ENCODE data around the gene ASB1.
A peak's percentile ranks its signal among the peaks of the same experiment; 100 is the strongest.
"Not testable (repeated sequence)": the region's sequence is repeated elsewhere in the genome, so short reads cannot be mapped to it uniquely, and the experiment has no call there.

The ASB1 gene

DNA sequence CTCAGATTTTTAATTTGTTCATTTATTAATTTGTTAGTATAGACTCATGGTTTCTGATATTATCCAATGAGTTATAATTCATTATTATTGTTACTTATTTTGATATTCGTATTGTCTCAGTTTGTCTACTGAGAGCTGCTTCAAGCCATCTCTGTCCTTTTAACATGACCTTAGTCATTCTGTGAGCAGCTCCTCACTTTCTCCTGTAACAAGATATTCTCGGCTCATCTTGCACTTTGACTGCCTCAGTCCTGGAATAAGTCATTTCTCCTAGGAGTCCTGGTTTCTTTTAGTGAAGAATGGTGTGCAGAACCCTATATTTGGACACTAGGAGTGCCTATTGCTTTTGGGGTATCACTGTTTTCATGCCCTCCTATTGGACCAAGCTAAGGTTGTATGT lies 13.2 kb downstream of the ASB1 start:
- no peak for TF ChIP-seq CTCF (IDR thresholded peaks at IDR 0.05; ENCODE audit: low read depth, low read length)
- H3K9me3 ChIP-seq, result no peaks in the 10 kb centered on the region
- no peak for DNase-seq
- peaks cover 23% of the 10 kb centered on the region for H3K36me3 ChIP-seq
- no peak overlapping the region for H3K4me3 ChIP-seq (ENCODE audit: low read depth, low read length)
- H3K27me3 ChIP-seq, result no peaks in the 10 kb centered on the region
- H3K4me1 ChIP-seq, result peaks cover 7% of the 10 kb centered on the region

GRCh38 chr2:238440331-238440730 lies 13.6 kb downstream of the ASB1 start:
- no peak for TF ChIP-seq CTCF (IDR thresholded peaks at IDR 0.05; ENCODE audit: low read depth, low read length)
- H3K27me3 ChIP-seq, result no peaks in the 10 kb centered on the region
- no peak for DNase-seq
- no peak overlapping the region for H3K4me3 ChIP-seq (ENCODE audit: low read depth, low read length)
- H3K36me3 ChIP-seq, result peaks cover 24% of the 10 kb centered on the region
- no peaks in the 10 kb centered on the region for H3K9me3 ChIP-seq
- H3K4me1 ChIP-seq, result peaks cover 7% of the 10 kb centered on the region

DNA sequence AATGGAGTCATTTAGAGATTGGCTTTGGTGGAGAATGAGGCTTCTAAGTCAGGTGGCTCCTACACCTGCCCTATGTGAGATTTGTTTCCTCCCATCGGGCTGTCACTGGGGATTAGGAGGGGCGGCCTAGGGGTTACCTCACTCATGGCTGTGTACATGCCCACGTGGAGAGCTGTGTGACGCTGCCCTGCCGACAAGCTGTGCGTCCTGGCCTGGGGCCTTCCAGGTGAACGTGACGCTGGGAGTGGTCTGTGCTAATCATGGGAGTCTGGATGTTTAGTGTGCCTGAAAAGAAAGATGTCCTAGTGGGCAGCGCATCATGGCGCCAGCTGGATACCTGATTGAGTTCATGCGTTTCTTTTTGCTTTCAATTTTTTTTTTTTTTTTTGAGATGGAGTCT lies 14.0 kb downstream of the ASB1 start:
- Histone ChIP-seq H3K4me1 (peaks cover 7% of the 10 kb centered on the region), H3K4me3 (ENCODE audit: low read depth, low read length) (no peak overlapping the region), H3K27me3 (no peaks in the 10 kb centered on the region), H3K9me3 (no peaks in the 10 kb centered on the region), H3K36me3 (peaks cover 24% of the 10 kb centered on the region)
- no peak for DNase-seq
- TF ChIP-seq CTCF (IDR thresholded peaks at IDR 0.05; ENCODE audit: low read depth, low read length), result no peak

DNA sequence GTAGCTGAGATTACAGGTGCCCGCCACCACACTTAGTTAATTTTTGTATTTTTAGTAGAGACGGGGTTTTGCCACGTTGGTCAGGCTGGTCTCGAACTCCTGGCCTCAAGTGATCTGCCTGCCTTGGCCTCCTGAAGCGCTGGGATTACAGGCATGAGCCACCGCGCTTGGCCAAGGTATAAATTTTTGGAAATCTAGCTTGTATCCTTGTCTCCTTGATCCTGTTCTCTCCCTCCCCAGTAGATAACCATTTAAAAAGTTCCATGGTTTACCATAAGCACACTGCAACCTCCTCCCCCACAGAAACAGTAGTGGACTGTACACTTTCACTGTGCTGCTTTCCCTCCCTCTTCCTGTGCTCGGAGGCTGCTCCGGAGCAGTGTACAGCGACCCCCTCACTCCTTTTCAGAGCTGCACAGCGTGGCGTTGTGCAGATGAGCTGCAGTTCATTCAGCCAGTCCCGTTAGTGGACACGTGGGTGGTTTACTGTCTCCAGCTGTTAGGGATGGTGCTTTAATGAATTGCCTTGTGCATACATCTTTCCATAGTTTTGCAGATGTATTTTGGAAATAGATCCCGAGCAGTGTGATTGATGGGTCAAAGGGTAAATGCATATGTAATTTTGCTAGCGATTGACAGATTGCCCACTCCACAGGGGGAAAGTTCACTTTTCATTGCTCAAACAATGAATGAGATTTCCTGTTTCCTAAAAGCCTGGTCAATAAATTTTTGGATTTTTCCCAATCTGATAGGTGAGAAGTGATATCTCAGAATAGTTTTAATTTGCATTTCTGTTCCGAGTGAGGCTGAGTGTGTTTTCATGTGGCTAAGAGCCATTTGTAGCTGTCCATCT lies 14.8 kb downstream of the ASB1 start:
- no peaks in the 10 kb centered on the region for H3K27me3 ChIP-seq
- peak; percentile 51 for DNase-seq
- H3K4me1 ChIP-seq, result peaks cover 7% of the 10 kb centered on the region
- H3K9me3 ChIP-seq, result no peaks in the 10 kb centered on the region
- TF ChIP-seq CTCF (IDR thresholded peaks at IDR 0.05; ENCODE audit: low read depth, low read length), result 0 out of 2 replicates have a peak, but pooled peaks have one; percentile 18
- H3K4me3 ChIP-seq (ENCODE audit: low read depth, low read length), result no peak overlapping the region
- H3K36me3 ChIP-seq, result peaks cover 28% of the 10 kb centered on the region

GRCh38 chr2:238442257-238442656 lies 15.5 kb downstream of the ASB1 start:
- not testable (repeated sequence) for H3K9me3 ChIP-seq

DNA sequence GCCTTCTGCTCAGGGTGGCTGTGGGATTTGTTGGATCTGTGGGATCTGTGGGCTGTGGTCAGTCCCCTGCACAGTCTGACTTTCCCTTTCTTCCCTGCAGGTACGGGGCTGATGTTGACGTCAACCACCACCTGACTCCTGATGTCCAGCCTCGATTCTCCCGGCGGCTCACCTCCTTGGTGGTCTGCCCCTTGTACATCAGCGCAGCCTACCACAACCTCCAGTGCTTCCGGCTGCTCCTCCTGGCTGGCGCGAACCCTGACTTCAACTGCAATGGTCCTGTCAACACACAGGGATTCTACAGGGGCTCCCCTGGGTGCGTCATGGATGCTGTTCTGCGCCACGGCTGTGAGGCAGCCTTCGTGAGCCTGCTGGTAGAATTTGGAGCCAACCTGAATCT lies 17.5 kb downstream of the ASB1 start:
- DNase-seq, result no peak
- Histone ChIP-seq H3K36me3 (peaks cover 52% of the 10 kb centered on the region), H3K9me3 (no peaks in the 10 kb centered on the region), H3K4me3 (ENCODE audit: low read depth, low read length) (no peak overlapping the region), H3K4me1 (peaks cover 6% of the 10 kb centered on the region), H3K27me3 (no peaks in the 10 kb centered on the region)
- no peak for TF ChIP-seq CTCF (IDR thresholded peaks at IDR 0.05; ENCODE audit: low read depth, low read length)

More at GRCh38 chr2:238442257-238442656, 15.5 kb downstream of the ASB1 start:
- H3K27me3 ChIP-seq; H3K4me3 ChIP-seq (ENCODE audit: low read depth, low read length); H3K4me1 ChIP-seq; DNase-seq: not testable (repeated sequence)
- peaks cover 33% of the 10 kb centered on the region for H3K36me3 ChIP-seq

Measured in BE2C (cell line).